Activated effector memory CD4-positive, alpha-beta T cell treated with anti-CD3 and anti-CD28 coated beads, Interleukin-2, amount 50 U/mL, for 16 hours (primary cell): ENCODE data around the gene TOR1AIP2.

Experiments
- DNase-seq: peaks from one replicate; pipeline ENCODE4 v3.0.0-alpha.2; 2020

Gene TOR1AIP2

DNA sequence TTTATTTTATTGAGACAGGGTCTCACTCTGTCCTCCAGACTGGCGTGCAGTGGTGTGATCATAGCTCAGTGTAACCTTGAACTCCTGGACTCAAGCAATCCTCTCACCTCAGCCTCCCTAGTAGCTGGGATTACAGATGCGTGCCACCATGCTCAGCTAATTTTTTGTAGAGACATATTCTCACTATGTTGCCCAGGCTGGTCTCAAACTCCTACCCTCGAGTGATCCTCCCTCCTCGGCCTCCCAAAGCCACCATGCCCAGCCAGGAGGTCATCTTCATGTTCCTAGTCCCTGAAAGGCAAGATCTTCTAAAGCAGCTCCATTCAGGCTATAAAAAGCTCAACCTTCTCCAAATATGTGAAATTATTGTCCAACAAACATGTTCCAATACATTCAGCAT, 53.9 kb downstream of the TOR1AIP2 start:
- peak; percentile 3 for DNase-seq

DNA sequence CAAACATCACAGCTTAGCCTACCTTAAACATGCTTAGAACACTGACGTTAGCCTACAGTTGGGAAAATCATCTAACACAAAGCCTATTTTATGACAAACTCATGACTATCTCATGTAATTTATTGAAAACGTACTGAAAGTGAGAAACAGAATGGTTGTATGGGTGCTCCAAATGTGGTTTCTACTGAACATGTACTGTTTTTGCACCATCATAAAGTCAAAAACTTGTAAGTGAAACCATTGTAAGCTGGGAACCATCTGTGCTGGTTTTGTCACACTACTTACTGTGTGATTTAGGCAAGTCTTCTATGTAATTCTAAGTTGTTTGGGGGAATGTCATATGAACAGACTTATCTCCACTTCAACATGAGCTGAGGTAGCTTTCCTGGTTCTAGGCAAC, 55.5 kb downstream of the TOR1AIP2 start:
- DNase-seq: no peak

DNA sequence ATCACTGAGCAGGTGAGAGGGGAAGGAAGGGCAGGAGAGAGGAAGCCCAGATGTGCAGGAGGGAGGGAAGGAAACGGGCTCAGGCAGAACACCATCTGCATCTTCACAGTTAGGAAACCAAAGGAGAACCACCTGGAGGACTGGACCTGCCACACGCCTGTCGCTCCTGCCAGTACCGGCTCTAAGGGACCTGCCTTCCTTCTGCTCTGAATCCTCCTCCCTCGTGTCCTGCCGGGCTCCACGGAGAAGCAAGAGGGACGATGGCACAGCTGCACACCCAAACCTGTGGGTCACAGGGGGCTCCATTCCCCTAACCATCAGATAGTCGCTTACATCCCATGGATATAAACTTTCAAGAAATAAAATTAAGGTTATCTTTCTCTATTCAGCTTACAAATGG, 56.1 kb downstream of the TOR1AIP2 start:
- DNase-seq: peak; percentile 25

DNA sequence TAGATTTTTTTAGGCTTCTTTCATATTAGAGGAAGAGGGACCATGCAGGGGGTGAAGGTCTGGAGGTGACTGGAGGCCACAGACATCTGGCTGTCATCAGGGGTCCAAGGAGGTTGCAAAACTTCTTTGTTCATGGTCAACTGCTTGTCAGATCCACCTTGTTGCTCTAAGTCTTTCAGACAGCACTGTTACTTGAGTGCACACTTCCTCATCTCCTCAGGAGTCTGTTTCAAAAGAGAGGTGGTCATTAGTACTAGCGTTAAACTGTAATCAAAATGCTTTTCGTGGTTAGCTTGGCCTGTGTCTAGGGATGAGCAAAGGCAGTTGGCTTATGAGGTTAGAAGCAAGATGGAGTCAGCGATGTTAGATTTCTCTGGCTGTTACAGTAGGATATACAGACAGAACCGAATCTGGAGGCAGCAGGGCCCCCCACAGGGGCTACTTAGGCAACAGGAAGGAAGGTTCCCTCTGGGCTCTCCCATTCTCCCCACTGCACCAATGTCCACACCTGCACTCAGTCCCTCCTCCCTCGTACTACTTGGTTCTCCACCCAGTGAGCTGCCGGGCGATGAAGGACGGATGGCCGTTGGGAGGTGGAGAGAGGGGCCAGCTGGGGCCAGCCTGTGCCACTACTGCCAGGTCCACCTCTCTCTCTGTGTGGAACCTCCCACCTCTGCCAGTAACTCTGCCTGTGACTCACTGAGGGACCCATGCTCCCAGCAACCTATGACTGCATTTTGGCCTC, 57.2 kb downstream of the TOR1AIP2 start:
- DNase-seq: peak; percentile 55

DNA sequence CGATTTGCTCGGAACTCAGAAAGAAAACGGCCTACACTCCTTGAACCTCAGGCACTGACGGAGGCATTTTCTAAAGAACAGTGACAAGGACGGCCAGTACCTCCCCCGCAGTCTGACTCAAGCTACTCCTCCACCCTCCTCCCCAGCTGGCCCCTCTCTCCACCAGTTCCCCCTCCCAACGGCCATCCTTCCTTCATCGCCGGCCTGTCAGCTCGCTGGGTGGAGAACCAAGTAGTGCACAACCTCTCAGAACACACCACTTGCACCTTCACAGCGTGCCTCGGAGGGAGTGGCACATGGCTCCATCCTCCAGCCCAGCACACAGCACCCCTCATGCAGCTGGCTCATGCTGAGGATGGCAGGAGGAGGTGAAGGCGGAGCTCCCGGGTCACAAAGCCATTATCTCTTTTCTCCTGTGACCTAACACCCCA, 58.8 kb downstream of the TOR1AIP2 start:
- peak; percentile 44 for DNase-seq

DNA sequence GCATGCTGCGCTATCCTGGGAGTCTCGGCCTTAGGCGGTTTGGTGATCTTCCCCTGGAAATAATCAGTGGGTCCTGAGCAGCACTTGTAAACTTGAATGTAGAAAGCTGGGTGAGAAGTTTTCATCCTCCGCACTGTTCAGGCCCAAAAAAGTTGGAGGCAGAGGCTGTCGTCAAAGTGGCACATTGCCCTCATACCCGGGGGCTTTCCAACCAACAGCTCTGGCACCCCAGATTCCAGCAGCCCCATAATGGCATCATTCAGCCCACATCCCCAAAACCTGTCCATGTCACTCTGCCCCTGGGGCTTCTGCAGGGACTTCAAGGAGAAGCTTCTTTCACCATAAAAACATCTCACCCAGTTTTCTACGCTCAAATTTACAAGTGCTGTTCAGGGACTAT, 59.3 kb downstream of the TOR1AIP2 start:
- peak; percentile 5 for DNase-seq

DNA sequence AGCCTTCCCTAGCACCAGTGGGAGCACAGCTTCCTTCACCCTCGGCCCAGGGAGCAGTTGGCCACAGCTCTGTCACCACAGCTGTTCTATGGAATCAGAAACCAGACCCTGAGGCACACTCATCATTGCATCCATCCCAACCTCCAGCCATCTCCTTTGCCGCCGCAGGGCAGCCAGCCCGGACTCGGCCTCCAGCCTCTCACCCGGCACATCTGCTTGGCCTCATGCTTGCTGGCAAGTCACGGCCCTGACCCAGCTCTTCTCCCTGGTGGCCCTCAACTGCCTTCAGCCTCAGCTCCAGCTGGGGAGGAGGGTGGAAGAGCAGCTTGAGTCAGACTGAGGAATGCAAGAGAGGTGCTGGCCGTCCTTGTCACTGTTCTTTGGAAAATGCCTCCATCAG, 59.8 kb downstream of the TOR1AIP2 start:
- DNase-seq: peak; percentile 46

DNA sequence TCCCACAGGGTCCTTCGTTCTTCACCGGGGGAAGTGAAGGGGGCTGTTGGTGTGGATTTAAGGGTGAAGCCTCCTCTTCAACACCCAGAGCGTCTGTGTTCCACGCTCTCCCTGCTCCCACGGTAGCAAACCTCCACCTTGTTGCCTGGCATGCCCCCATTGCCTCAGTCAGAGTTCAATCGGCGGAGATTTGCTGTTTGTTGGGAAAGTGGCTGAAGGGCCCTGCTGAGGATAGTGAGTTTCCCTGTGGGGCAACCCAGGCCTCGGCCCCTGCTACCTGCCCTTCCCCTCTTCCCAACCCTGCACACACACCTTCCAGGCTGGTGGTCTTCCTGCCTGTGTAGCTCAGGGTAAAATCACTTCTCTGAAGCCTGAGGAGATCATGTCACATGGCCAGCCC, 60.5 kb downstream of the TOR1AIP2 start:
- DNase-seq: peak; percentile 47

DNA sequence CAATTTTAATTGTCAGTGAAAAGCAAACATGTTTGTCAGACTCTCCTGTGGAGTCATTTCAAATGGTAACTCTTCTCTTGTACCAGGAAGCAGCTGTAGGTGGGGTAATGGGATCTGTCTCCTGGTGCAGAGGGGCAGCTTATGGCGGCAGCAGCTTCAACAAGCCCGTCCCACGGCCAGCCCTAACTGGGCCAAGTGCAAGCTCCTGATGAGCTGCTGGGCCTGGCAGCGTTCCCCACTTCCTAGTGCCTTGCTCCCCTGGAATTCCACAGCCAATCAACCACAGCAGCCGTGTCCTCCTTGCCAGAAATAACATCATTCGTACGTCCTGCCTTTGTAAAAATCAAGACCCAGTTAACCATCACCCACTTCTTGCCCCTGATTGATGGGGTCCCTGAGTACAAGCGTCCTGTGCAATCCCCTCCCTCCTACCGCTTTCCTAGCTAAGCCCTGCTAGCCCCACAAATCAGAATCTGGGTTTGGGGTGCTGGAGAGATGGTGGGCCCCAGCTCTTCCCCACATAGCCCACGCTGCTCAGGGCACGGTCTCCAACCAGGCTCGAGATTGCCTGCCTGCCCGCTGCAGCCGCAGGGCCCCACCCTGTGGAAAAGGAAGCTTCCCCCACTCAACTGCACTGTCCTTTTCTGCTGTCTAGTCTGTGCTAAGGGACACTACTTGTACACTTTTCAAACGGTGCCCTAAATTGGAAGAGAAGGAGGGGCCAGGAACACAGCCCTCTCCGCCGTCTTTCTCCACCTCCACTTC, 61.2 kb downstream of the TOR1AIP2 start:
- peak; percentile 42 for DNase-seq

DNA sequence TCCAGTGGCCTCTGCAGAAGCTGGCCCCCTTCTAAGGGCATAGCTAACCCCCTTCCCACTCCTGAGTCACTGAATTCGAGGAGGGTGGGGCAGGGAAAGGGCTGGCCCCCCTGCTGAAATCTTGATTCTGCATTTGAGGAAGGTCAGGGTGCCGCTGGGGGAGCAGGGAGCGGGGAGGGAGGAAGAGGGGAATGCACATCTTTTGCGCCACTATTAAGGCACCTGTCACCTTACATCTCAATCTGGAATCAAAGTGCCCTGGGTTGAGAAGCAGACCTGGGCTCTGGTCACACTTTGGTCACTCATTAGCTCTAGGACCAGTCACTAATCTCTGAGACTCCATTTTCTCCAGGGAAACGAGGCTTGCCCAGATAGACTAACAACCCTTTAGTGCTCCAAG, 62.0 kb downstream of the TOR1AIP2 start:
- DNase-seq: no peak

DNA sequence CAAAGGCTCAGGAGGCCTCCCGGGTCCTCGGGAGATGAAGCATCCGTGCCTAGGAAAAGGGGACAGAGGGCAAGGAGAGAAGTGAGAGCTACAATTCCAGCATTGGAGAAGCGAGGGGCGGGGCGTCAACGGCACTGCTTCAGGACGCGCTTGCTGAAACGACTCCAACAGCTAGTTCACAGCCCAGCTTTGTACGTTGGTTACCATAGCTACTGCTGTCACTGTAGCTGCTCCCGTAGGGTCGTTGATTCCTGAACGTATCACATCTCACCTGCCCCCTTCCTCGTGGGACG, 63.1 kb downstream of the TOR1AIP2 start:
- DNase-seq: no peak

DNA sequence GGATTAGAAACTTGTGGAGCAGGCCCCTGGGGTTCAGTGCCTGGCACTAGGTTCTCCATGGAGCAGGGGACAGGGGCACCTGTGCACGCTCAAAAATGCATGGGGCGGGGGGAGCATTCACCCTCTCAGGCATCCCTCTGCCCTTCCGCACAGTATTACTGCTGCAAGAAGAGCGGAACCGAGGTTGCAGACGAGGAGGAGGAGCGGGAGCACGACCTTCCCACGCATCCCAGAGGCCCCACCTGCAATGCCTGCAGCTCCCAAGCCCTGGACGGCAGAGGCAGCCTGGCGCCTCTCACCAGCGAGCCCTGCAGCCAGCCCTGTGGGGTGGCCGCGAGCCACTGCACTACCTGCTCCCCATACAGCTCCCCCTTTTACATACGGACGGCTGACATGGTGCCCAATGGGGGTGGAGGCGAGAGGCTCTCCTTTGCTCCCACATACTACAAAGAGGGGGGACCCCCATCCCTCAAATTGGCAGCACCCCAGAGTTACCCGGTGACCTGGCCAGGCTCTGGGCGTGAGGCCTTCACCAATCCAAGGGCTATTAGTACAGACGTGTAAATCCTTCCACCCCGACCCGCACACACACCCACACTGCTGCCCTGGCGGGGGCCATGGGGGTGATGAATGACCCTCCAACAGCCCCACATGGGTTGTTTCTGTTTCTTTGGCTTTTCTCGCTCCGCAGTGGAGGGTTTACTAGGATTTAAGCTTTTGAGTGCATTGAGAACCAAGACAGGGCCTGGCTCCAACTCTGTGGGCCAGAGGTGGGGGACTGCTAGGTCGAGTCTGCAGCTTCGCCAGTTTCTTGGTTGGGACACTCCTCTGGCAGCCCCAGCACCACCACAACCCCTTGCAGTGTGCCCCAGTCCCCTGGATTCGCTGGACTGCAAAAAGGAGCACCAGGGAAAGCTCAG, 63.7 kb downstream of the TOR1AIP2 start:
- DNase-seq: peak; percentile 56

DNA sequence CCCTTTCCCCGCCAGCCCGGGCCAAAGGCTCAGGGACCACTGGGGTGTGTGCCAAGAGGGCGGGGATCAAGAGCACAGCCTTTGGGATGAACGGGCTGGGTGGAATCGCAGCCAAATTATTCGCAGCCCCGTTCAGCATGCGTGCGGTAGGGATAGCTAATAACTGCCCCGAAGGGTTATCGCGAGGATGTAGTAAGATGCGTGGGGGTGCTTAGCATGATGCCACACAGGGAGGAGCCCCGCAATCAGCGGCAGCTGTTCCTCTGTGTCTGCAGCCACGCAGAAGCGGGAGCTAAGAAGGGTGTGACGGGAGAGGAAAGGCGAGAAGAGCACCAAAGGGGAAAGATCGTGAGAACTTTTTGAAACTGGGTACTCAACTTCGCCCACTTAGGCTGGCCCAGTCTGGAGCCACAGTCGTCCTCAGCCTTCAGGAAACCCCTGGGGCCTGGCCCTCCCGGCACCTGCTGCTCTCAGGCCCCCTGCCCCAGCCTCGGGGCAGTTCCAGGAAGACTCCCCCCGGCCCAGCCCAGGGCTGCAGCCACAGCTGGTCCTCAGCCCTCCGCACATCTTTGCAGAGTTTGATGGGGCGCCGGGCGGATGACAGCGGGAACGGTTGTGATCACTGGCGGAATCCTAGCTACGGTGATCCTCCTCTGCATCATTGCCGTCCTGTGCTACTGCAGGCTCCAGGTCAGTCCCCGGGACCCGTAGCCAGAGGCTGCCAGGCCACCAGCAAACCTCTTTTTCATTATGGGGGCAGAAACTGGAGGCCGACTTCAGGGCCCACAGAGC, 64.9 kb downstream of the TOR1AIP2 start:
- DNase-seq: peak; percentile 56

DNA sequence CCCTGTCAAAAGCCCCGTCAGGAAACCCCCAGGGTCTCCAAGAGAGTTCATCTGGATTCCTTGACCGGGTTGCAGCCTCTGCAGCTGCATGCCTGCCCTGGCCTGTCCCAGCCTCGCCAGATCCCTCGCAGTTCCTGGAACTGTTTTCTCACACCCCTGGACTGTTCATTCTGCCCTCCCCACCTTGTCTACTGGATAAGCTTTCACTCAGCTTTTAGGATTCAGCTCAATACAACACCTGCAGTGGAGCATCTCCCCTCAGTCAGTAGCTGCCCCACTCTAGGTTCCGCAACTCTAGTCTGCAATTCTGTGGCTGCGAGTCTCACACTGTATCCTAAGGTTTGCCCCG, 67.3 kb downstream of the TOR1AIP2 start:
- DNase-seq: peak; percentile 54

DNA sequence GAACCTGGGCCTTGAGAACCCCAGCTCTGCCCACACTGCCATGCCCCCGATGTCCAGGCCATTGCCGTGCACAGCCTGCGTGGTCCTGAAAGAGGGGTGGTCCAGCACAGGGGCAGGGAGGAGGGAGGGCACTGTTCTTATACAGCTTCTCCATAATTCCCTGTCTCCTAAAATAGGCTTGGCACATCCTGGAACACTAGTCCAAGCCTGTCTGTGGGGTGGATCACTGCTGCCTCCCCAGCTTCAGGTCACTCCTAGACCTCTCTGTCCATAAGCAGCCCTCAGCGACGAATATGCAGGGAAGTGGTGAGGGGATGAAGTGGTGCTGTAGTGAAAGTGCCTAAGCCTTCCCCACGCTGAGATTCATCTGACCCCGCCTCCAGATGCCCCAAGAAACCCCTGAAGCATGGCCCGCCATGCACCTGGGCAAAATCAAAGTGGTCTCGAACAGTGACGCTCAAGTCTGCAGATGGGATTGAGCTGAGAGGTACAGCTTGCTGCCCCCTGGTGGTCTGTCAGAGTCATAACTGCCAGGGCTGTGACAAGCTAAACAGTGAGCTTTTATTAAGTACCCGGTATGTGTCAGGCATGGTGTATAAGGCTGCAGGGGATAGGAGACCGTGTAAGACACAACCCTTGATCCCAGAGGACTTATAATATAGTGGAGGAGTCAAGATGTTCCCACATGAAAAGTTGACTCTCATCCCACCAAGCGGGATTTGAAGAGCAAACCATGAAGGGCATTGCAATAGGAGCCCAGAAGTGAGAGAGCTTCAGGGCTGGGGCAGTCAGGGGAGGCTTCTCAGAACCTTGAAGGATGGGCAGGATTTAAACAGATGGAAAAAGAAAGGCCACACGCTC, 67.9 kb downstream of the TOR1AIP2 start:
- DNase-seq: peak; percentile 86

DNA sequence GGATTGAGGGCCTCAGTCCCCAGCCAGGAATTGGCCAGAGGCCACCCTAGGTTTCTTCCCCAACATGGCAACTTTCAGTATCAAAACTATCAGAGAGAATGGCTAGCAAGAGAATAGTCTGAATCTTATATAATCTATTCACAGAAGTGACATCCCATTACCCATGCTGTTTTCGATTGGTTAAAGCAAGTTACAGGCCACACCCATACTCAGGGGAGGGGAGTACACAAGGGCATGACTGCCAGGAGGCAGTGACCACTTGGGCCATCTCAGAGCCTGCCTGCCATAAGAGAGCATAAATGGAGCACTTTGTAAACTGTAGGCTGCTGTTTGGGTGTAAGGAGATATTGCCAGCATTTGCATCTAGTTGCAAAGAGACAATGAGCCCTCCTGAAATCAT, 69.1 kb downstream of the TOR1AIP2 start:
- no peak for DNase-seq

DNA sequence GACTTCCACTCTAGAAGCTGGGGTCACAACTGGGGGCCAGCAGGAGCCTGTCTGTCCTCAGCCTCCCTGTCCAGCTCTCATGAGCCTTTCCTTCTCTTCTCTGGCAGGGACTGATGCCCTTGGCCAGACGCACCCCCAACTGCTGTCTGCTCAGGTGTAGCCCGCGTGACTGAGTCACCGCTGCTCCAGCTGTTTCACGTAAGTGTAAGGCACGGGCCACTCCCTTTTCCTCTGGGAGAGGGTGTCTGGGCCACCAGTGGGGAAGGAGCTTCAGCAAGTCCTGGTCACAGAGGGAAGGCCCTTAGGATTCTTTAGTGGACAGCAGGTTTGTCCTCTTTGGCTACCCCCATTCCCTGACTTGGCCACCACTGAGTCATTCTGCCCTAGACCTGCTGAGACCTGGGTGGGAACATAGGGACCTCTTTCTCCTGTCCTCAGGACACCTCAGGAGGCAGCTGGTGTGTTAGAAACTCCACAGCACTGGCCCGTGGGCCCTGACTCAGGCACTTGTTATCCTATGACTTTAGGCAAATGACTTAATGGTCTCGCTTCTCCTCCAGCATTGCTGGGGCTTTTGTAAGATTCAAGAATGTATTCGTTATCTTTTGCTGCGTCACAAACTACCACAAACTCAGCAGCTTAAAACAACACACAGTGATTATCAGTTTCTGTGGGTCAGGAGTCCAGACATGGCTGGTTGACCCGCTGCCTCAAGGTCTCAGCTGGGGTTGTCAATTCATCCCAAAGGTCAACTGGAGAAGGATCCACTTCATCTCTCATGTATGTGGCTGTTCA, 69.7 kb downstream of the TOR1AIP2 start:
- peak; percentile 52 for DNase-seq

DNA sequence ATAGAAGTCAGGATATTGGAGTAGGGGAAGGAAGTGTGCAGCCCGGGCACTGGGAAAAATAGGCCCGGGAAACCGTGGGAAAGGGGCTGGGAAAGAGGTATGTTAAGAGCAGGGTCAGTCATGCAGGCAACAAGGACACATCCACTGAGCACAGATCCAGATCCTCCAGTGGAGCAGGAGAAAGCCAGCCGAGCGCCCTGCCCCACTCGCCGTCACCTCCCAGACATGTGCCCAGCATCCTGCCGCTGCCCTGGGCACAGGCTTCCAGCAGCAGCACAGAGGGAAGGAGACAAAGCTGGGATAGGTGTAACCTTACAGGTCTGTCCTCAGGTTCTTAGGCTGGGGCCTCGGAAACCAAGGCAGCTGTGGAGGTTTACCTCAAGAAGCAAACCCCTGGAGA, 70.3 kb downstream of the TOR1AIP2 start:
- no peak for DNase-seq

DNA sequence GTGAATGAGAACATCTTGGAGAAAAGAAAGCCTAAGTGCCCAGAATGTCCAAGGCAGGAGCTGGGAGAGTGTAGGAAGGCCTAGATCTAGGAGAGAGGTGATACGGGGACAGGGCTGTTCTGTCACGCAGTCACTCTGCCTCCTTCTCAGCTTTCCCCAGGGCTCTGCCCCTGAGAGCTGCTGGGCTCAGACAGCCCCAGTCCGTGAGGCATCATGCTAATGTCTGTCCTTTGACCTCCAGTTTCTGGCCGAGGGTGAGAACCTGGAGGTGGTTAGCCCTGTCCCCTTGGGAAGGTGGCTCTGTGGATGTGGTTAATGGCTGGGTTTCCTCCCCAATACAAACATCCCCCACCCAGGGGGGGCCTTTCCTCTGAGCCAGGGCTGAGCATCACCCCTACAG, 71.3 kb downstream of the TOR1AIP2 start:
- DNase-seq: no peak

DNA sequence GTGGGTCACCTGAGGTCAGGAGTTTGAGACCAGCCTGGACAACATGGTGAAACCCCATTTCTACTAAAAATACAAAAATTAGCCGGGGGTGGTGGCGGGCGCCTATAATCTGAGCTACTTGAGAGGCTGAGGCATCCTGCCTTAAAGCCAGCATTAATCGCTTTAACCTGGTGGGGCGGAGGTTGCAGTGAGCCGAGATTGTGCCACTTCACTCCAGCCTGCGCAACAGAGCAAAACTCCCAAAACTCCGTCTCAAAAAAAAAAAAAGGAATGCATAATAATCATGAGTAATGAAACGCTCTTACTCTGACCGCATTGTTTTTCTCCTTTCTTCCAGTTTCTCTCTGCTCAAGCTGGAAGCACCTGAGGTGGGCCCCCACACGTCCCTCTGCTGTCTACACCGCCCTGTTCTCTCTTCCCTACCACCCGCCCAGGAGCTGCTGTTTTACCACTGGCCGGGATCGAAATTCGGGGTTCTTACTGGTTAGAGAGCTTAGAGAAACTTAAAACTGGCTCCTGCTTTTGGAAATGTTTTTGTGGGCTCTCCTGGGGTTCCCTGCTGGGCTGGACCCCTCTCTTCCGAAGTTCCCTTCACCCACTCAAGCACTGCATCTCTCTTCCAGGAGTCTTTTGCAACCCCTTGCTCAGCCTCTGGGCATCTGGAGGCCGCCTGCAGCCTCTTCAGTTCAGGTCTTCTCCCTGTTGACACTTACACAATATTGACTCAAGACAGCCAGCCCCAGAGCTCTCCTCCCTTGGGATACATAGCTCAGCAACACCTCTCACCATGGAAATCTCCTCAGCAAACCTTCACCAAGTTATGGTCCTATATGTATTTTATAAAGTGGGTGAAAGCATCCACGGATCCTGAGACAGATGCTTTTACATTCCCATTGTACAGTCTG, 72.1 kb downstream of the TOR1AIP2 start:
- no peak for DNase-seq
